GM15510 (cell line): ENCODE results near the gene MMEL1.

Source experiments
- POLR2A ChIP-seq: IDR thresholded peaks from 3 replicates; pipeline ENCODE4 v1.6.1; 2011; ENCODE audit warnings: borderline replicate concordance; ENCODE audit not compliant: insufficient read length; ENCODE audit errors: extremely low read depth

Gene MMEL1

DNA sequence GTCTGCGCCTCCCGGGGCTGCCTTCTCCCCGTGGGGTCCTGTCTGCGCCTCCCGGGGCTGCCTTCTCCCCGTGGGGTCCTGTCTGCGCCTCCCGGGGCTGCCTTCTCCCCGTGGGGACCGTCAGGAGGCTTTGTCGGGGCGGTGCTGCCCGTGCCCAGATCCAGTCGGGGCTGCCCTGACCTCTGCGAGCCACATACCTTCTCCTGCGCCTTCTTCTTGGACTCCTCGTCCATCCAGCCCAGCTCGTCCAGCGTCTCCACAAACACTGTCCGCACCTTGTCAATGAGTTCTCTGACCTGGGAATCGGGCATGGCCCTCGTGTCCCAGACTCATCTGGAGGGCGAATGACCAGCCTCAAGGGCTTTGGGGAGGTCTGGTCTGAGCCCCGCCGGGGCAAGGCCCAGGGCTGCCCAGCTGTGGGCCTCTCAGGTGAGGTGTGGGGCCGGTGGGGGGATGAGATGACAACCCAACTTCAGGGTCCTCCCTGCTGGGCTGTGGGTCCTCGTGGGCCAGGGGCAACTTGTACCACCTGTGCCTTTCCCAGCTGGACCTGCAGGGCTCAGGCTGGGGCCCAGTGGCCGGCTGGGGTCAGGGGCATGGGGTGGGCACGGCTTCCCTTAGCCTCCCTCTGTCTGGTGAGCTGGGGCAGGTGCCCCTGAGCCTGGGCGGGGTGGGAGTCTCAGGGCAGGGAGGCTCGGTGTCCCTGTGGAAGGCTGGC lies 36.8 kb downstream of the MMEL1 start:
- no peak for TF ChIP-seq POLR2A

- TF ChIP-seq POLR2A, result no peak
Measured at GRCh38 chr1:2595261-2595811, 37.5 kb downstream of the MMEL1 start.

DNA sequence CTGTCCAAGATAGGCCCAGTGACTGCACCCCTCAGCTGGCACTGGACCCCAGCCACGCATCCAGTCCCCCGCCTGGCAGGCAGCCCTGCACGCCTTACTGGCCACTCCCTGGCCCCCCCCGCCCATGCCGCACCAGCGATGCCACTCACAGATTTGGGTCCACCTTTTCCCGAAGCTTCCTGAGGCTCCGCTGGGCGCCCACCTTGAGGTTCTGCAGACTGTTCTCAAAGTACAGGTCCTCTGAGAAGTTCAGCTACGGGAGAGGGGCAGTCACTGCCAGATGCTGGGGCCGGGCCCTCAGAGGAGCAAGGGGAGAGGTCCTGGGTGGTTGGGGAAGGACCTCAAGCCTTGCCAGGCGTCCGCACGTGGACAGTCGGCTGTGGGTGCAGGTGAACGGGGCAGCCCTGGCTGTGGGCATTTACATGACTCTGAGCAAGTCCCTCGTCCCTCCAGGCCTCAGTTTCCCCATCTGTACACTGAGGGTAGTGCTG lies 38.1 kb downstream of the MMEL1 start:
- TF ChIP-seq POLR2A, result no peak

GRCh38 chr1:2594001-2594640 lies 38.7 kb downstream of the MMEL1 start:
- TF ChIP-seq POLR2A, result no peak

DNA sequence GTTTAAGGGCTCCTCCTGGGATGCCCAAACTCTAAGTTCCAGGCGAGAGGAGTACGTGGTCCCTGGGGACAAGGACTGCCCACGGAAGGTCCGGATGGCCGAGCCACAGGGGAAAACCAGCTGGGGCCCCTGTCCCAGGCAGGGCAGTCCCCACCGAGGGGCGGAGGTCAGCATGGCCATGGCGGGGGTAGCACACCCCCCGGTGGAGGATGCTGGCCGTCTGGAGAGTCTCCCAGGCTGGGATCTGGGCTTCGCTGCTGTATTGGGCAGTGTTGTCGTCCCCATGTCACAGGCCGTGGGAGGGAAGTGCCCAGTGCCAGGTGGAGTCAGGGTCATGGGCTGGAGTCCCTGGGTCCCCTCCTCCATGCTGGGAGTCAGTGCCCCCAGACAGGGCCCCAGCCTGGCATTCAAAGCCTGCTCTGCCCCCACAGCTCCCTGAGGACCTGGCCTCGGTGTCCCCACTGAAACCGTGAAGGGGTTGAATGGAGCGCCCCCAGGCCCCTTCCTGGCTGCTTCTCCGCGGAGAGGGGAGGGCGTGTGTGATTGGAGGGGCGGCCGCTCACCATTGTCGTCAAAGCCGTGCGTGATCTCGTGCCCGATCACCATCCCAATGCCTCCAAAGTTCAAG lies 39.5 kb downstream of the MMEL1 start:
- TF ChIP-seq POLR2A, result no peak

- TF ChIP-seq POLR2A, result no peak
Measured at GRCh38 chr1:2592672-2593071, 40.1 kb downstream of the MMEL1 start.

DNA sequence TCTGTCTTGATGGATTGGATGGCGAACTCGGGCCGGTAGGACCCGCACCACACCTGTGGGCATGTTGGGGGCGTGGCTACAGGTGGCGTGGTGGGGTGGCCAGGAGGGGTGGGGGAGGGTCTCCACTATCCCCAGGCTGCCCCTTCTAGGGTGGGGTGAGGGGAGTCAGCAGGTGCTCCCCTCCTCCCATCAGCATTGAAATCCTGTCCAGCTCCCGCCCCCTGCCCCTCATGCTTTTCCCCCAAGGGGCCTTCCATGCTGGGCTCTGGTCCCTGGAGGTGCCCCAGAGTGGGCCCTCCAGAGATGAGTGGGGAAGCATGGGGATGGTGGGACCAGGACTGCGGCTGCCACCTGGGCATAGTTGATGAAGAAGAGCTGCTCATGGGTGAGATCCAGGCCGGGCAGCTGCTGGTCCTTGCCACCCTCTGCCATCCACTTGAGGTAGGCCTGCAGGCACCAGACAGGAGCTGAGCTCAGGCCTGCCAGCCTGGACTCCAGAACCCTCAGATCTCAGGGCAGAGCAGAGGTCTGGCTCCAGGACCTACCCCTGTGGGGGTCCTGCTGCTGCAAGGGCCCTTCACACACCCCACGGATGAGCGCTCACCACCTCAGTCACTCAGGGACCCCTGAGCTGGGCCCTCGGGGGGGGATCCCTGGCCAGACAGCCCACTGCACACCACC lies 41.1 kb downstream of the MMEL1 start:
- TF ChIP-seq POLR2A, result no peak

- no peak for TF ChIP-seq POLR2A
Measured at GRCh38 chr1:2591233-2591580, 41.6 kb downstream of the MMEL1 start.

DNA sequence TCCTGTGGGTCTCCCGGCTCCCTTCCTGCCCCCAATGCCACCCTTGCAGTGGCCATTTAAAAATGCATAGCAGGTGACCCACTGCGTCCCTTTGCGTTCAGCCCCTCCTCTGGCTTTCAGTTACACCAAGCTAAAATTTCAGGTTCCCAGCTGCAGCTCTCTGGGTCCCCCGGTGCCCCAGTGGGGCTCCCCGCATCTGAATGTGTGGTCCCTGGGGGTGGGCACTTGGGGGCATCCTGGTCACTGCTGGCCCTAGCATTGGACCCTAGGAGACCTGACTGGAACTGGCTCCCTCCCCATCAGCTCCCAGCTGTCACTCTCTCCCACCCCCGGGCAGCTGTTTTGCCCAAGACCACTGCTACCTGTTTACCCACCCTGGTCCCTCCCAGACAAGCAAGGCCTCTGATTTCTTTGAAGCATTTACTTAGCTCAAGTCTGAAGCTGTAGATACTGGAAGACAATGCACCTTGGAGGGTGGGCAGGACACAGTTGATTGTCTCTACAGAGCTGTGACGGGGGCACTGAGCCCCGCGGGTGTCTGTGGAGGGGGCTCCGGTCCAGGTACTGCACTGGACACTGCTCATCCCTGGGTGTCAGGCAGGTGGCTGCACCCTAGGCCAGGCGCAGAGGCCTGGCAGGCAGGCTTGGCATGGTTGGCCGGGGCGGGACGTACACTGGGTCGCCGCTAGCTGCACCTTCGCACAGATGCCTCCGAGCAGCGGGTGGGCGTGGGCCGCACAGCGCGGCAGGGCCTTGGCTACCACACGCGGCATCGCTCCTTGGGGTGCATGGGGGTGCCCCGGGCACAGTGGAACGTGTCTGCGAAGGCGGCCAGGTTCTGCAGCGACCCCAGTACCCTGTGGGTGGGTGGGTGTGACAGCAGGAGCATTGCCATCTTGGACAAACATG lies 42.3 kb downstream of the MMEL1 start:
- no peak for TF ChIP-seq POLR2A

GRCh38 chr1:2589431-2590232 lies 43.2 kb downstream of the MMEL1 start:
- TF ChIP-seq POLR2A, result no peak

DNA sequence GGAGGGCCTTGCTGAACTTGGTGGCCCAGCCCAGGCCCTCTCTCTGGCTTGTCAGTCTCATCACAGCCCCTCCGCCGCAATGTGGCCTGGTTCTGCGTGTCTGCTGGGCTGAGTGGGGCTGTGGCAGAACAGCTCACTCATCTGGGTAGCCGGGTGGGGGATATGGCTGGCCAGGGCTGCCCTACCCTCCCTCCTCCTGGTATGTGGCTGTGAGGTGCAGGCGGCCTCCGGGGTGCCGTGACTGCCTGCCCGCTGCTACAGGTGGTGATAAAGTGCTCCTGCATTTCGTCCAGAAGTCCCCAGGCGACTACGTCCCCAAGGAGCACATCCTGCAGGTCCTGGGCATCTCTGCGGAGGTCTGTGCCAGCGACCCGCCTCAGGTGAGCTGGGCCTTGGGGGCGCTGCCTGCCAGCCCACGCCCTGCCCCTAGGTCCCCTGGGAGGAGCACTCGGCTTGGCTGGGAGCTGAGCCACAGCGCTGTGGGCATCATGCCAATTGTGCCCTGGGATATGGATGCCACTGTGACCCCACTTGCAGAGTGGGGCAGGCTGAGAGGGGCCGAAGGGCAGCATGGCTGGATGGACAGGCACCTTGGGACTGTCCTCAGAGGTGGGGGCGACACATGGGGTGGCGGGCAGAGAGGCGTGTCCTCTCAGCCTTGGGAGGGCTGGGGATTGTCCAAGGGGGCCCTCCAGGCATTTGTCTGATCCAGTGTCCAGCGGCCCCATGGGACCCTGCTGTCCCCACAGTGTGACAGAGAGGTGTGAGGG lies 44.0 kb downstream of the MMEL1 start:
- TF ChIP-seq POLR2A, result no peak

- TF ChIP-seq POLR2A, result no peak
Measured at GRCh38 chr1:2587860-2588571, 44.8 kb downstream of the MMEL1 start.
